ENCODE results near the gene HSD11B1L. TPM values are rescaled to one million over a fixed set of nuclear protein-coding genes. Genes with fewer than 3 reads are reported as not detected.

Gene HSD11B1L
- total and polyA plus RNA-seq, 2 donors (not counting 1 experiment from before 2014, with no cell fraction given) = 1.8 to 4.6 TPM

DNA sequence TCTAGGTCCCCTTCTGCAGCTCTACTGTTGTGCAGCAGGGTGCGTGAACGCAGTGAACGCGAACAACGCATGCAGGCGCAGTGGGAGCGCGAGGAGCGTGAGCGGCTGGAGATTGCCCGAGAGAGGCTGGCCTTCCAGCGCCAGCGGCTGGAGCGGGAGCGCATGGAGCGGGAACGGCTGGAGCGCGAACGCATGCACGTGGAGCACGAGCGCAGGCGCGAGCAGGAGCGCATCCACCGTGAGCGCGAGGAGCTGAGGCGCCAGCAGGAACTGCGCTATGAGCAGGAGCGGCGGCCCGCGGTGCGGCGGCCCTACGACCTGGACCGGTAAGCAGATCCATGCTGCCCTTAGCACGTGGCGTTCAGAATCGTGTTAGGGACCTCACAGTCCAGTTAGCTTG, 19.3 kb upstream of the HSD11B1L start:
- Histone ChIP-seq H2AFZ (ENCODE audit: insufficient read depth, low read depth, low read length, poor library complexity, severe bottlenecking) (no peak overlapping the region), H4K20me1 (ENCODE audit: control insufficient read depth, insufficient read depth, low read length, poor library complexity, severe bottlenecking) (peaks cover 38% of the 10 kb centered on the region), H3K36me3 (replicated peaks in 1 of 2; ENCODE audit: control extremely low read depth in 1 of 2, control insufficient read depth in 1 of 2, extremely low read depth in 1 of 2, insufficient read depth in 2 of 2, low read length in 1 of 2) (peaks cover 3 to 85% of the 10 kb centered on the region in 2 experiments), H3K9me3 (ENCODE audit: control extremely low read depth in 1 of 3, control insufficient read depth in 2 of 3, insufficient read depth in 1 of 3, low read length in 2 of 3) (peaks cover 0 to 4% (median 0%) of the 10 kb centered on the region in 3 donors), H3K9ac (ENCODE audit: low read length) (no peak overlapping the region), H3K27ac (ENCODE audit: low read length in 2 of 2) (no peak overlapping the region), H3K4me3 (ENCODE audit: control extremely low read depth in 1 of 5, extremely low read depth in 1 of 5, insufficient read depth in 1 of 5, low read depth in 2 of 5, low read length in 4 of 5) (no peak overlapping the region), H3K4me1 (ENCODE audit: control insufficient read depth in 2 of 2, insufficient read depth in 2 of 2, low read length in 2 of 2) (no peaks in the 10 kb centered on the region), H3K27me3 (replicated peaks in 1 of 4; ENCODE audit: control extremely low read depth in 1 of 4, control insufficient read depth in 3 of 4, insufficient read depth in 4 of 4, low read length in 3 of 4) (no peaks in the 10 kb centered on the region), H3K79me2 (ENCODE audit: control insufficient read depth, insufficient read depth, low read length) (peaks cover 24% of the 10 kb centered on the region), H3K4me2 (replicated peaks; ENCODE audit: low read depth, low read length, poor library complexity, severe bottlenecking) (no peak overlapping the region)
- DNase-seq (no peak), ATAC-seq (ENCODE audit: low read depth) (no peak)
- TF ChIP-seq, protein P1, sequence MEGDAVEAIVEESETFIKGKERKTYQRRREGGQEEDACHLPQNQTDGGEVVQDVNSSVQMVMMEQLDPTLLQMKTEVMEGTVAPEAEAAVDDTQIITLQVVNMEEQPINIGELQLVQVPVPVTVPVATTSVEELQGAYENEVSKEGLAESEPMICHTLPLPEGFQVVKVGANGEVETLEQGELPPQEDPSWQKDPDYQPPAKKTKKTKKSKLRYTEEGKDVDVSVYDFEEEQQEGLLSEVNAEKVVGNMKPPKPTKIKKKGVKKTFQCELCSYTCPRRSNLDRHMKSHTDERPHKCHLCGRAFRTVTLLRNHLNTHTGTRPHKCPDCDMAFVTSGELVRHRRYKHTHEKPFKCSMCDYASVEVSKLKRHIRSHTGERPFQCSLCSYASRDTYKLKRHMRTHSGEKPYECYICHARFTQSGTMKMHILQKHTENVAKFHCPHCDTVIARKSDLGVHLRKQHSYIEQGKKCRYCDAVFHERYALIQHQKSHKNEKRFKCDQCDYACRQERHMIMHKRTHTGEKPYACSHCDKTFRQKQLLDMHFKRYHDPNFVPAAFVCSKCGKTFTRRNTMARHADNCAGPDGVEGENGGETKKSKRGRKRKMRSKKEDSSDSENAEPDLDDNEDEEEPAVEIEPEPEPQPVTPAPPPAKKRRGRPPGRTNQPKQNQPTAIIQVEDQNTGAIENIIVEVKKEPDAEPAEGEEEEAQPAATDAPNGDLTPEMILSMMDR (IDR thresholded peaks at IDR 0.05) = no peak
- TF ChIP-seq EZH2 (IDR thresholded peaks at IDR 0.05; ENCODE audit: borderline replicate concordance, insufficient read depth, low read depth, low read length, poor library complexity, severe bottlenecking) = no peak
- Mint-ChIP-seq H3K4me1 (no peaks in the 10 kb centered on the region), H3K4me3 (no peak overlapping the region), H3K9me3 (ENCODE audit: insufficient read depth) (no peaks in the 10 kb centered on the region), H3K27me3 (no peaks in the 10 kb centered on the region), H3K27ac (no peak overlapping the region)
- 99% methylated on average over 42 of the region's 42 CpGs for WGBS (ENCODE audit: insufficient coverage)
- ChIA-PET CTCF (no interaction called here), POLR2A (no interaction called here)
- intact Hi-C loops (cut with micrococcal nuclease) = no loop called here

DNA sequence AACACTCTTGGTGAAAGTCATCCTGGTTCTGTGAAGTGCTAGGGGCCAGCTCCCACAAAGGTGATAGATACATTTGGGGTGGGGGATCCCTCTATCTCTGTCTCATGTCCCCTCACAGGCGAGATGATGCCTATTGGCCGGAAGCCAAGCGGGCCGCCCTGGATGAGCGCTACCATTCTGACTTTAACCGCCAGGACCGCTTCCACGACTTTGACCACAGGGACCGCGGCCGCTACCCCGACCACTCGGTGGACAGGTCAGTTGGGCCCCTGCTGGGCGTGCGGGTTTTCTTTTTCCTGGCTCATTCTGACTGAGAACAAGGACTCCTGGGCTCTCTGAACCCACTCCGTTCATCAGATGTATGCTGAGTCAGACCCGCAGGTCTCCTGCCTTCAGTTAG, 16.9 kb upstream of the HSD11B1L start:
- Mint-ChIP-seq H3K9me3 (ENCODE audit: insufficient read depth) (no peaks in the 10 kb centered on the region), H3K27ac (no peak overlapping the region), H3K27me3 (no peaks in the 10 kb centered on the region), H3K4me1 (no peaks in the 10 kb centered on the region), H3K4me3 (no peak overlapping the region)
- 98% methylated on average over 16 of the region's 17 CpGs for WGBS (ENCODE audit: insufficient coverage)
- H4K20me1 ChIP-seq (ENCODE audit: control insufficient read depth, insufficient read depth, low read length, poor library complexity, severe bottlenecking) = peaks cover 43% of the 10 kb centered on the region
- no peak overlapping the region for H3K4me2 ChIP-seq (replicated peaks; ENCODE audit: low read depth, low read length, poor library complexity, severe bottlenecking)
- peaks cover 3 to 87% of the 10 kb centered on the region in 2 experiments for H3K36me3 ChIP-seq (replicated peaks in 1 of 2; ENCODE audit: control extremely low read depth in 1 of 2, control insufficient read depth in 1 of 2, extremely low read depth in 1 of 2, insufficient read depth in 2 of 2, low read length in 1 of 2)
- H3K4me3 ChIP-seq (ENCODE audit: control extremely low read depth in 1 of 5, extremely low read depth in 1 of 5, insufficient read depth in 1 of 5, low read depth in 2 of 5, low read length in 4 of 5) = no peak overlapping the region
- ChIA-PET POLR2A (no interaction called here), CTCF (no interaction called here)
- DNase-seq (no peak), ATAC-seq (ENCODE audit: low read depth) (no peak)
- no peak overlapping the region for H3K9ac ChIP-seq (ENCODE audit: low read length)
- peaks cover 17% of the 10 kb centered on the region for H3K79me2 ChIP-seq (ENCODE audit: control insufficient read depth, insufficient read depth, low read length)
- intact Hi-C loops (cut with micrococcal nuclease) = no loop called here
- H3K4me1 ChIP-seq (ENCODE audit: control insufficient read depth in 2 of 2, insufficient read depth in 2 of 2, low read length in 2 of 2) = no peaks in the 10 kb centered on the region
- H3K27ac ChIP-seq (ENCODE audit: low read length in 2 of 2) = no peak overlapping the region
- TF ChIP-seq, protein P1 (IDR thresholded peaks at IDR 0.05) = no peak
- TF ChIP-seq EZH2 (IDR thresholded peaks at IDR 0.05; ENCODE audit: borderline replicate concordance, insufficient read depth, low read depth, low read length, poor library complexity, severe bottlenecking) = no peak
- H3K27me3 ChIP-seq (replicated peaks in 1 of 4; ENCODE audit: control extremely low read depth in 1 of 4, control insufficient read depth in 3 of 4, insufficient read depth in 4 of 4, low read length in 3 of 4) = no peaks in the 10 kb centered on the region
- H2AFZ ChIP-seq (ENCODE audit: insufficient read depth, low read depth, low read length, poor library complexity, severe bottlenecking) = no peak overlapping the region
- H3K9me3 ChIP-seq (ENCODE audit: control extremely low read depth in 1 of 3, control insufficient read depth in 2 of 3, insufficient read depth in 1 of 3, low read length in 2 of 3) = peaks cover 0 to 7% (median 0%) of the 10 kb centered on the region in 3 donors
